Right forelimb (tissue), 1 donor: Measurements from ENCODE around the gene MRPL2.

Experiments used
- DNase-seq: peaks from one replicate; pipeline ENCODE4 v3.0.0-alpha.2; 2018

Gene MRPL2

DNA sequence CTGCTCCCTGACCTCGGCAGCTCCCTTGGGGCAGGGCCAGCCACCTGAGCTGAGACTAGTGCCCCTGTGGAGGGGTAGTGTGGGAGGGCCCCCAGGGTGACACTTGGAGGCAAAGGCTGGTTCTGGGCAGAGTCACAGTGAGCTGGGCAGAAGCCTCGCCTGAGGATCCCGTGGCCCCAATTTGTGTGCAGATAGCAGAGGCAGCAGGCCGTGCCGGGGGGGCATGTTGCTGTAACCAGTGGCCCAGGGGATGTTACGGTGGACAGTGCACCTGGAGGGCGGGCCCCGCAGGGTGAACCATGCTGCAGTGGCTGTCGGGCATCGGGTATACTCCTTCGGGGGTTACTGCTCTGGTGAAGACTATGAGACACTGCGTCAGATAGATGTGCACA, 42.3 kb downstream of the MRPL2 start:
- no peak for DNase-seq

DNA sequence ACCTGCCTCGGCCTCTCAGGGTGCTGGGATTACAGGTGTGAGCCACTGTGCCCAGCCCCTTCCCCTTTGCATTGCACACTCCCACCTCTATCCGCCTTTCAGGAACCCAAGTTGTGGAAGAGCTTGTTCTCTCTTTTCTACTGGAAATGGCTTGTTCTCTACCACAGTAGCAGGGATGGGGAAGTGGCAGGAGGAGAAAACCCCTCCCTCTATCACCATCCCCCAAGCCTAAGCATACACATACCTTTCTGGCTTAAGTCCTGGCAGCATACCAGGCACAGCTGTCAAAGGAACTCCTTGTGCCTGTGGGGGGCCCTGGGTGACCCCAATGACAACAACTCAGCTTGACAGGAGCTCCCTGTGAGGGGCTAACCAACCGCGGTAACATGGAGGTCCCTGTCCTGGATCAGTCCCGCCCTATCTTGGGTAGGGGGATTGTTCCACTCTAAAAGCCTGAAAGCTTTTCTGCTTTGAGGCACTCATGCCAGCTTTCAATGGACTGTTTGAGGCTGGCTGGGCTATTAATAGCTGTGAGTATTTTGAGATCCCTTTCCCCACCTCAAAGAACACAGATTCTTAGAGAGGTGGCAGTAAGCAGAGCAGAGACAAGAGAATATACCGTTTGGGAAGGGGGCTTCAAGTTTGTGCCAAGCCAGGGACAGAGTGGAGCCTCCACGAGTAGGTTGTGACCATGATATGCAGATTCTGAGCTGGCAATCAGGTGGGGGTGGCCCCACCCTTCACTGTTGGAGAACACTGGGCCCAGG, 42.9 kb downstream of the MRPL2 start:
- DNase-seq: no peak

DNA sequence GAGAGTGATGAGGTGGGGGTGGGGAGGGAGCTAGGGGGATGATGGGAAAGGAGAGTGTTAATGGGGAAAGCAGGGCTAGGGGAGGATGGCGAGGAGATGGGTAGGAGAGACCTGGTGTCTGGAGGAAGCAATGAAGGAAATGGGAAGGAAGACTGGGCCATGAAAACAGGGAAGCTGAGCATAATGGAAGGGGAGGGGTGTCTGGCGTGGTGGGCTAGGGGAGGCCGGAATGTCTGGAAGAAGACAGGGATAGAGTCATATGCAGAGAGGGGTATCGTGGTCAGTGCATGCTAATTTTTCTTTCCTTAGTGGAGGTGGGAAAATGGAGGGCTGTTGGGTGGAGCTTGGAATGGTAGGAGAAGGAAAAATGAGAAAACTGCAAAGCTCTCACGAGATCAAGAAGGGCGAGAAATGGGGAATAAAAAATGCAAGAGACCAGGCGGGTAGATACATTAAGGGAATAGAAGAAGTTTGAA, 44.8 kb downstream of the MRPL2 start:
- DNase-seq: no peak

DNA sequence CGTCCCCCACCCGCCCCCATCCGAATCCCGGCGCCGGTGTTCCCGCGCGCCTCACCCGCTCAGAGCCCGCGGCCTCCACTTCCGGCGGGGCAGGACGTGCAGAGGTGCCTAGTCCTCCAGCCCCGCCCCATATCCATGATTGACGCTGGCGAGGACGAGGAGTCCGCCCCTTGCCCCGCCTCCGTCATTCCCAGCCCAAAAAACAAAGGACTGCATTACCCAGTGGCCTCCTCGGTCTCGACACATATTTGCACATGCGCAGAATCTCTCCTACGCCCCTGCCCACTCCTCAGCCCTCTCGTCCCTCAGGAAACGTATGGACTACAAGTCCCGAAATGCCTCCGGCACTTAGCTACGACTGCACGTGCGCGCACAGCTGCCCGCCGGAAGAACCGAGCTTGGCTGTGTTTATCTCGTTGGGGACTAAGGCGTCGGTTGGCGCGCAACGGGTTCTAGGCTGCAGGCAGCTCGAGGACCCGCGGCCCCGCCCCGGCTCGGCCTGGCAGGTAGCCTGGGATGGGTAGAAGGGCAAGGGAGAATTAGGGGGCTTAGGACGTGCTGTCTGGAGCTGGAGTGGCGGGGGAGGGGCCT, 45.3 kb downstream of the MRPL2 start, which contains the start of the genes KLHDC3 and MEA1:
Gene KLHDC3 (plus strand): TSS at position 407 of the 591 bp plus-strand sequence. CDS start 2,944 bp downstream, outside the sequence.
Gene MEA1 (minus strand): TSS at position 104 of the 591 bp plus-strand sequence. CDS start 133 bp downstream, outside the sequence.
- DNase-seq: peak; percentile 99

DNA sequence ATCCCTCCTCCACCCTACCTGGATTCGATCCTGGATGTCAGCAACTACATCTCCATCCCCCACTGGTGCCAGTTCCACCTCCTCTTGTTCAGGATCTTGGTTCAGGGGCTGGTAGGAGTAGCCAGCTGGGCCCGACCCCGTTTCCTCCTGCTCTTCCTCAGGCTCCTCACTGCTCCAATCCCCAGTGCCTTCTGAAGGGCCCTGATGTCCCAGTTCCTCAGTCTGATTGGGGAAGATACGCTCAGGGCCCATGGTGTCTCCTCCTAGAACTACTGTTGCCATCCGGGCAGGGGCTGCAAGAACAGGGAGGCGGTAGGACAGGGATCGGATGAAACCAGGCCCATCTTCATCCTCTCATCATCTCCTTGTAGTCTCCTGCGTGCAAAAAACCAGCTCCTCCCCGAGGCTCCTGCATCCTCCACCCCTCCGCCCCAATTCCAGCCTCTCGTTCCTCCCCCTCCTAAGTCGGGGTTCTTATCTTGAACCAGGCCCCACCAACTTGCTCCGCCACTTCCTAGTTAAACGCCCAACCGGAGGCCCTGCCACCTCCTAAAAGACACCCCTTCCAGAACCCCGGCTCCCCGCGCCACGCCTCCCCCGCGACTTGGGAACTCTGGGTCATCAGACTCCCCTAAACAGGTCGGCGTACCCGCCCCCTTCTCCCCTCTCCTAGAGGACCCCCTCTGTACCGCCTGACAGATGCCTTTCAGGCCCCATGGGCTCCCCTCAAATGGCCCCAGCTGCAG, 46.0 kb downstream of the MRPL2 start:
- no peak for DNase-seq

DNA sequence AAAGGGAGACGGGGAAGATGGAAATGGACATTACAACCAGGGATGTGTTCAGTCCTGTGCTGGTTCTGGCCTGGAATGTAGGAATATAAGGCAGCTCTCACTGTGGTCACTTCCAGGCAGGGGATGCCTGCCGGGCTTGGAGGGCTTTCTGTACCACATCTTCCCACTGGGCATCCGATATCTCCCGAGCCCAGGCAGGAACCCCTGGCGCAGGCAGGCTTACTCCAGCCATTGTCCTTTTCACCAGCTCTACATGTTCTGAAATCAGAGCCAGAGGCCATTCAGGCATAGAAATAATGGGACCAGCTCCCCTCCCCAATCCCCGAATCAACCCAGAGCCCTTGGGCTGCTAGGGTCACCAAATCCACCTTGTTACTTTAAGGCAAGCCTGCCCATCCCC, 46.9 kb downstream of the MRPL2 start:
- no peak for DNase-seq

DNA sequence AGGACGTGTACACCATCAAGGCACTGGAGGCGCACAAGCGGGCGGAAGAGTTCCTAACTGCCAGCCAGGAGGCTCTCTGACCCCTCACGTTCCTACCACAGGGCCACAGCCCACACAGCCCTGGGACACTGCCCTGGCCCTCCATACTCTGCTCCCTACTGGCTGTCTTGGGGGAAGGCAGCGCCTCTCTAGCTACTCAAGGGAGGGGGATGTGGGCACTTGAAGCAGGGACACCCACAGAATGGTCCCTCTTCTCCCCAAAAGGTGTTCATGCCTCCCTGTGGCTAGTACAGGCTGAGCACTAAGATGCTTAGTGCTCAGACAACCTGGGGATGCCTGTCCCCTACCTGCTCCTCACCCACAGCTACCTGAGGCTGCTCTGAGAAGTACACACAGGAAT, 48.0 kb downstream of the MRPL2 start:
- DNase-seq: no peak

DNA sequence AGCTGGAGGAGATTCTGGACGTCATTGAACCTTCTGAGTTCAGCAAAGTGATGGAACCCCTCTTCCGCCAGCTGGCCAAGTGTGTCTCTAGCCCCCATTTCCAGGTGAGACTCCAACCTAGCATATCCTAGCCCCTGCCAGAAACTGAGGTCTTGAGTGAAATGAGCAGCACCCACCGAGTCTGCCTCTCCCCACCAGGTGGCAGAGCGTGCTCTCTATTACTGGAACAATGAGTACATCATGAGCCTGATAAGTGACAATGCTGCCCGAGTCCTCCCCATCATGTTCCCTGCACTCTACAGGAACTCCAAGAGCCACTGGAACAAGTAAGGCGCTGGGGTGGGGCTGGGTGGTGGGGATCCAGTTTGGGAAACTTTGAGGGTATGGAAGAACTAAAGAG, 50.1 kb downstream of the MRPL2 start:
- peak; percentile 61 for DNase-seq

DNA sequence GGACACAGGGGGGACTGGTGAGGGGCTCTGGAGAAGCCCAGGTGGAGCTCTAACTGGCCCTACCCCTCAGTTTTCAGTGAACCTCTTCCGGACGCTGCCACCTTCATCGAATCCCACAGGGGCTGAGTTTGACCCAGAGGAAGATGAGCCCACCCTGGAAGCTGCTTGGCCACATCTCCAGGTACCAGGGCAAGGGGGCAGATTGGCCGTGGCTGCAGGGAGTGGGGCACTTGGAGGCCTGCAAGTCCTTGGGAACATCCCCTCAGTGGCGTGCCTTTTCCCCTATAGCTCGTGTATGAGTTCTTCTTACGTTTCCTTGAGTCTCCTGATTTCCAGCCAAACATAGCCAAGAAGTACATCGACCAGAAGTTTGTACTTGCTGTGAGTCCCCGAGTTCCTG, 52.1 kb downstream of the MRPL2 start:
- DNase-seq: no peak

DNA sequence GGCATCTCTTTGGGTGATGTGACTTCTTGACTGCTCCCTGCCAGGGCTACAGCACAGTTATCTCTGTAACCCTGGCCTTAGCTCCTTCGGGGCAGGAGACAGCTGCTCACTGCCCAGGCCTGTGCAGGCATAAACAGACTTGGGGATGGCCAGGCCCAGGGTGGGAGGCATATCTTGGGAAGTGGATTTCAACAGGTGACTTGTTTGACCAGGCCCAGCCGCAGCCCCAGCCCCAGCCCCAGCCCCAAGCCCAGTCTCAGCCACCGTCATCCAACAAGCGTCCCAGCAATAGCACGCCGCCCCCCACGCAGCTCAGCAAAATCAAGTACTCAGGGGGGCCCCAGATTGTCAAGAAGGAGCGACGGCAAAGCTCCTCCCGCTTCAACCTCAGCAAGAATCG, 53.0 kb downstream of the MRPL2 start:
- no peak for DNase-seq

DNA sequence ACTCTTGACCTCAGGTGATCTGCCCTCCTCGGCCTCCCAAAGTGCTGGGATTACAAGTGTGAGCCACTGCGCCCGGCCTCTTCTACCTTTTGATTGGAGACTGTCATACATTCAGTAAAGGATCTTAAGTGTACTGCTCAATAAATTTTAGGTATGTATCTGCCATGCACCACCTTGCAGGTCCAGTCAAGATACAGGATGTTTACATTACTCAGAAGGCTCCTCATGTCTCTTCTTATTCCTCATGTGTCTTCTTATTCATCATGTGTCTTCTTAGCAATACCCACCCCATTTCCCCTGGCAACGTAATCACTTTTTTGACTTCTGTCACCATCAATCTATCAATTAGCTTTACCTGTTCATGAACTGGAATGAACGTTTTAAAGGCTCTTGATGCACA, 53.4 kb downstream of the MRPL2 start:
- DNase-seq: no peak
